HG02852 (cell line): Measurements from ENCODE around the gene LSM11.

Experiments
- ATAC-seq: cut with Tn5 transposase; IDR thresholded peaks from one replicate; pipeline ENCODE4 v1.9.1; 2021; ENCODE audit warnings: mild to moderate bottlenecking, moderate library complexity; ENCODE audit not compliant: unreplicated experiment

LSM11 gene

GRCh38 chr5:157732596-157733262 lies 10.8 kb upstream of the LSM11 start:
- no peak for ATAC-seq

DNA sequence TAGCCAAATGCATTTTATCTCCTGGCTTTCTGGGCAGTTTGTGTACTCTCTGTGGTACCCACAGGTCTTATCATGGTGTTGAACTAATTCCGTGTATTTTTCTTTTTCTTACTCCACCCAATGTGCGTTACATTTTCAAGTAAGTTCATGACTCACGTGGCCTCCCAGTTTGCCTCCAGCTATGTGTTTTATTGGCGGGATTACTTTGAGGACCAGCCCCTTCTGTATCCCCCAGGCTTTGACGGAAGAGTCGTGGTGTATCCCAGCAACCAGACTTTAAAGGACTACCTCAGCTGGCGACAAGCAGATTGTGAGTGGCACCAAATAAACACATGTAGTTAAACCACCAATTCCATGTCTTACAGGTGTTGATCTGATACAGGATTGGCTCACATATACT lies 9.1 kb upstream of the LSM11 start:
- no peak for ATAC-seq

DNA sequence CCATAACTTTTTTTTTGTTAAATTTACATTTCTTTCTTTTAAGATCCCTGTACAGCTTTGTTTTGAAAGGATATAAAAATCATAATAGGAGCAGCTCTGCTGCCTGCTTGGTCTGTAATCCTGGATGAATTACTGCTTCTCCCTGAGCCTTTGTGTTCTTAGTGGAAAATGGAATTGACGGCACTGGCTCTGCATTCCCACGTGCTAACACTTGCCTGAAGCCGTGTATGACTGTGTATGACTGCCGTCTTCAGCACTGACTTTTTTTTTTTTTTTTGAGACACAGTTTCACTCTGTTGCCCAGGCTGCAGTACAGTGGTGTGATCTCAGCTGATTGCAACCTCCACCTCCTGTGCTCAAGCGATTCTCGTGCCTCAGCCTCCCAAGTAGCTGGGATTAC lies 7.5 kb upstream of the LSM11 start:
- no peak for ATAC-seq

GRCh38 chr5:157739388-157740228 lies 3.9 kb upstream of the LSM11 start:
- ATAC-seq = no peak

DNA sequence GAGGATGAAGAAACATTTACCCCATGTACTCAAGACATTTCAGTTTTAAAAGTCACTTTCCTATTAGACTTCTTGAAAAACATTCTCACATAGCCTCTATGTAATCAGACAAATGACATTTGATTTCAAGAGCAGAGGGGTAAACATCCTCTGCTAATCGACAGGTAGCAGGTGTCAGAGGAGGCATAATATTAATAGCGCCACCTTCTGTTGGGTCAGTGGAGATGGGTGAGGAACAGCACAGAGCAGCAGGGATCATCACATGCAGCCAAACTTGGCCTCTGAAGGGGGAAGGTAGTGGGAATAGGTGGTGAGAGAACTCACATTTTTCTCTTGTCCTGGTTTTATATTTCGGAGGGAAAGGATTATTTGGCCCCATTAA lies 3.3 kb upstream of the LSM11 start:
- ATAC-seq = no peak

GRCh38 chr5:157741131-157741530 lies 2.4 kb upstream of the LSM11 start:
- ATAC-seq = no peak

DNA sequence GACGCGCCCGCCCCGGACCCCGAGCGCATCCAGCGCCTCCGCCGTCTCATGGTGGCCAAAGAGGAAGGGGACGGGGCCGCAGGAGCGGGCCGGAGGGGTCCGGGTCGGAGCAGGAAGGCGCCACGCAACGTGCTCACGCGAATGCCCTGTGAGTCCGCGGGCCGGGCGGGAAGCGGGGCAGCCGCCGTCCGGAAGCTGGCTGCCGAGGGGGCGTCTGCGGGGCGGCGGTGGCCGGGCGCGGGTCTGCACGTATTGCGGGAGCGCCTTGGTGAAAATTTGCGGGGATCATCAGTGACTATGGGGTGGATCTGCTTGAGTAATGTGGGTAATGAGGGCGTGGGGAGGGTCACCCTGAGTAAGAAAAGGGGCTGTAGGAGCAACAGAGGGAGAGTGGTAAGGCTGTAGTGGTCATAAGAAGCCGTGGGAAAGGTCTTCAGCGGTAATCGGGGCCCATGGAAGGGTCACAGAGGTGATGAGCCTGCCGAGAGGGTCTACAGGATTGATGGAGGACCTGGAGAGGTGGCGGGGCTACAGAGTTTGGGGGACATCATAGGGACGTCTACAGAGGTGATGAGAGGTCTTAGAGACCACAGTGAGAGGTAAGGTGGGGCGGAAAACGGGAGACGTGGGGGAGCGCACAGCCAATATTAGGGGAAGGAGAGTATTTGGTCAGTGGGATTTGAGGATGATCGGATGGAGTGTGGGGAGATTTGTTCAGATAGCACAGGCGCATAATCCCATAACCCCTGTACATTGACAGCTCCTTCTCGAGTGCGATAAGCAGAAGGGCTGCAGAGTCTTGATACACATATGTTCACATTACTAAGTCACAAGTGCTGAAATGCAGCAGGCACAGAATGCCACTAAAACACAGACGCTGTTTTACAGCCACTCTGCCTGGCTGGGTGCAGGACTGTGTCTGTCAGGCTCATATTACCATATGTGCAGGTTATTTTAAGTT lies 819 bp downstream of the LSM11 start:
- peak; percentile 33 for ATAC-seq

DNA sequence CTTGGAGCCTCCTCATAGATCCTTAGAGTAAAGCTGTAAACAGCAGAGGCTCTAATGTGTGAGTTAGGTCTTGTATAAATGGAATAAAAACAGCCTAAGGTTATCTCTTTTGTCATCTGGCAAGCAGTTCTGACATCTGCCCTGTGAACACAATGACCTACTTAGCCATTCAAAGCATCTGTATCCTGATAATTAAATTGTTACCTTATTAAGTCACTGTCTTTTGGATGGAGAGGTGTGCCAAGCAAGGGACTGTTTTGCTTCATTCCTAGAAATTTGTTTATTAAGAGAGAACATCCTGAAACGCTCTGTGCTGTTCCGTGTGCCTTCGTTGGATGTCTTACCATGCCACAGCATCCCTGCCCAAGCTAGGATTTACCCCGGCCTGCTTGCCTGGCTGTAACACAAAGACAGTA lies 1.5 kb downstream of the LSM11 start:
- ATAC-seq = no peak

- ATAC-seq = no peak
Measured at GRCh38 chr5:157747173-157747740, 3.7 kb downstream of the LSM11 start.

DNA sequence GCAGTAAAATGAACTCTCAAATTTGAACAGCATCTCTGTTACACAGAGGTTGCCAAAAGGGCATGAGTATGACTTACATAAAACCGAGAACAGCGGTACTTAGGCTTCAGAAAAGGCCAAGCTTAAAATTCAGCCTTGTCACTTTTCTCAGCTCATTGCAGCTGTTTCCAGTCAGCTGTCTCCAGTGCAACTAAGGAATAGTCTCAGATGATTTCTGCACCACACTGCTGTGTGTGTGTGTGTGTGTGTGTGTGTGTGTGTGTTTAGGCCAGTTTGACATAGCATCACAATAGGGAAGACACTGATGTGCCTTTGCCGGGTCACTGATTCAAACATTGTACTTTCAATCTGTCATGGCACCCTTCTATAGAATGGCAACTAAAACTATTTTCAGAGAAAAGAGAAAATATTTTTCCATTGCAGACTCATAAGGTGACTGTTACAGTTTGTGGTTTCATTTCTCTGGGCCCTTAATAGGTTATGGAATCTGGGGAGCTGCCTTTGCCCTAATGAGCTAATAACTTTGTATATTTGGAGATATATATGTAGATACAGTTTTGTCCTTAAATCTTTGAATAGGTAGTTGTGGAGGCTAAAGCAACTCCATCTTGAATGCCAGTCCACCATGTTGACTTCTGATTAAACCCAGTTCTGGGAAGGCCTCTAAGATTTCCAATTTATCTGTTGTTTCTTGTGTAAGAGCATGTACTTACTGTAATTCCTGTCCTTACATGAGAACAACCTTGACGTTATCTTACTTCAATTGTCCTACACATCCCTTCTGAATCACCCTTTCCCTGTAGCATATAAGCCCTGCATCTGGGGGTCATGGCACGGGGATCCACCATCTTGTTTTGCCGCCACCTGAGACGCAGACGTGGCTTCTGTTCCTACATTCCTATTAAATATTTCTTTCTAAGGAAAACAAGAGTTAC lies 4.5 kb downstream of the LSM11 start:
- ATAC-seq = no peak

DNA sequence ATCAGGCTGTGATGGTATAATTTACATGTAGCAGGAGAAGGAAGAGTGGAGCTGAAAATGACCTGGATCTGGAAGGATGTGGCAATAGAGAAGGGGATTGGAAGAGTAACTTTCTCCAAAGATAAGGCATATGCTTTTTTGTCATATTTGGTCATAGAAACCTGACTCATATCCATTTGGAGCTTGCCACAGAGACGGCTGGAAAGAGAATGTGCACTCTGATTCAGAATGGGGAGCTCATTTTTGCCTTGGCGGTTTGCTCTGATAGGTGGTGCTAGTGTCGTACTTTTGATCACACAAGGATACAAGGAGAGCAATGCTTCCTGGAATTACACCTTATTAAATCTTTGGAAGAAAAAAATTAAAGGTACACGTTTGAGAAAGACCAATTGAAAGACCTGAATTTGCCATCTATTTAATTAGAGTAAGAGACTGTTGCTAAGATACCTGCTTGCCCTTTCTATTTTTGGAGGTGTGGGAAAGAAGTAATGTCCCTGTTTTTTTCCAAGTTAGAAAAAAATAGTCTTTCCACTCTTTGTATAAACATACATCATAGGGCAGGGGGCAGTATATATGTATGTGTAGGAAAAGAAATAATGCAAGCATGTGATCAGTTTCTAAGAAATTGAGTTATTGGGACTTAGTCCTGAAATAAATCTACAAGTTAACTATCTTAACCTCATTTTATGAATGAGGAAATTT lies 5.4 kb downstream of the LSM11 start:
- no peak for ATAC-seq

GRCh38 chr5:157749462-157749799 lies 5.9 kb downstream of the LSM11 start:
- no peak for ATAC-seq

- ATAC-seq = no peak
Measured at GRCh38 chr5:157750320-157750719, 6.8 kb downstream of the LSM11 start.

DNA sequence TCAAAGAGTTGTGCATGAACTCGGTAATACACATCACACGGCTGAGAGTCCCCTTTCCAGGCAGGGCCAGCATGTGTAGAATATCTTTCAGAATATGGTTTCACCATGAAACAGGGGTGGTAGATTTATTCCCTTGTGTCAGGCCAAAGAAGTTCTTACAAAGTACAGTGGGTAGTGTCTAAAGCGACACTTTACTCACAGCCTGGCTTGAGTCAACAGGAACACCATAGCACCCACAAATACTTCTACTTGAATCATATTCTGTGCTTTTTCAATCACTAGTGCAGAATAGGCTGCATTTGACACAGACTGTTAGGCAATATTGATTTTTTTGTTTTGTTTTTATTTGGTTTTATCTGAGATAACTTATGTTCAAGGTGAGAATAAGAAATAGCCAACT lies 12.6 kb downstream of the LSM11 start:
- no peak for ATAC-seq

- ATAC-seq = no peak
Measured at GRCh38 chr5:157758706-157759105, 15.2 kb downstream of the LSM11 start.

DNA sequence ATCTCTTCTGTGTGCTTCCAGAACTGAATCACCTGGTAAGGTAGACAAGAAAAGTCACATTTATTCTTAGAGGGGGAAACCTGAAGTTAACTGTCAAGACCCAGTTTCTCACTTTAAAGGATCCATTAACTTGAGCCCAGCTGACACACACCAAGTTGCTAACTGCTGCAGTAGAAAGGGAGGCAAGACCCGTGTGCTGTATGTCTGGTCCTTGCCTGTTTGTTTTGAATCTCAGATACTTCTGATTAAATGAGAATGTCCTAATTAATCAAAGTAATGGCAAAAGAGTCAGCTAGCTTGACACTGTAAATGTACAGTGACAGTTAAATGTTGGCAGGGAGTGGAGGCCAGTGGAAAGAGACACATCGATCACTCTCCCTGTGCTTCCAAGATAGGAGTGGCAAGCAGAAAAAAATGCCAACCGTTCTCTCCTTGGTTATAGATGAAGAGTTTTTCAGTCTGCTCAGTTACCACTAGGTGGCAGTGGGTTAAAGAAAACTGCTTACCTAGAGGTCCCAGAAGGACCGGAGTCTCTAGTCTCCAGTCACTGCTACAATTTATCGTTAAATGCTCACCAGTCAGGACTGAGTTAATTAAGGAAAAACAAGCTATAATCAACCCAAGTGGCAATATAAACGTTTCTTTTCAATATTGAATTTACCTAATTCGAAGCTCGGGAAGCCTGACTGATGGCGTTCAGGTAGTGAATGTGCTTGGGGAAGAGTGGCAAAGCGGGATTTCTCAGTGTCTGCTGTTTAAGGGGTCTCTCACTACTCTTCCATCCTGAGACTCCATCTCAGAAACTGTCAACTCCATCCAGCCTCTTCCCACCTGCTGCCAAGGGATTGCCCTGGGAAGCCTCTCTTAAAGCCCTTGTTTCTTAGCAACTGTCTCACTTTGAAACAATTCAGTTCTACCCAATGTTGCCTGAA lies 18.4 kb downstream of the LSM11 start:
- ATAC-seq = peak; percentile 82

GRCh38 chr5:157764531-157764930 lies 21.0 kb downstream of the LSM11 start:
- ATAC-seq = no peak

DNA sequence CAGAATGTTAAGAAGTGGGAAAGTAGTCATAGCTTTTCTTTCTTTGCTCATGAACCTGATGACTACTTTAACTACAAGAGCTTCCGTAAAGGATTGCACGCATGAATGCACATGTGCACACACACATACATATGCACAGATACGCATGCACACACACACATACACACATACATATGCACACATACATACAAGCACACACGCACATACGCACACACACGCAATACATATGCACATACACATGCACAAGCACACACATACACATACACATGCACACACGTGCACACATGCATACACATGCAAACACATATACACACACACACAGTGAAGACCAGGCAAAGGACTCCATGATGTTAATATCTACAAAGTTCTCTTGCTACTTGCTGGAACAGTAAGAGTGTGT lies 22.9 kb downstream of the LSM11 start:
- ATAC-seq = no peak
